Spinal cord (tissue), 10 donors: ENCODE data around the gene UBE2D2. TPM values are rescaled to one million over a fixed set of nuclear protein-coding genes. Genes with fewer than 3 reads are reported as not detected.
A peak's percentile ranks its signal among the peaks of the same experiment; 100 is the strongest.
"Not testable (repeated sequence)": the region's sequence is repeated elsewhere in the genome, so short reads cannot be mapped to it uniquely, and the experiment has no call there.

Experiments used
- DNase-seq, 6 donors: peaks; one replicate each; pipeline versions ENCODE4 v3.0.0 to v3.0.0-alpha.2; 2013 to 2015; ENCODE audit warnings: low spot score in 6 of 6, low read depth in 4 of 6
- H3K27ac ChIP-seq: one replicate; pipeline ENCODE4 v1.5.1; 2013; ENCODE audit warnings: low read depth, low read length, control low read depth
- H3K27me3 ChIP-seq: one replicate; pipeline ENCODE4 v1.6.1; 2013; ENCODE audit warnings: low read length; ENCODE audit not compliant: control insufficient read depth, insufficient read depth
- H3K36me3 ChIP-seq: one replicate; pipeline ENCODE4 v1.6.1; 2013; ENCODE audit warnings: low read length; ENCODE audit not compliant: control insufficient read depth, insufficient read depth
- H3K4me1 ChIP-seq: one replicate; pipeline ENCODE4 v1.6.1; 2013; ENCODE audit warnings: low read length; ENCODE audit not compliant: control insufficient read depth, insufficient read depth
- H3K4me3 ChIP-seq: one replicate; pipeline ENCODE4 v1.5.1; 2013; ENCODE audit warnings: low read depth, low read length, control low read depth
- H3K9me3 ChIP-seq: one replicate; pipeline ENCODE4 v1.6.1; 2013; ENCODE audit warnings: low read length; ENCODE audit not compliant: control insufficient read depth, insufficient read depth
- WGBS: methylation state at CpG from one replicate; pipeline ENCODE4 v1.1.5; 2013; ENCODE audit warnings: missing lambda C conversion rate; ENCODE audit not compliant: insufficient coverage; 5-methylcytosine and 5-hydroxymethylcytosine counted together
- polyA plus RNA-seq, 2 donors: library from polyadenylated mRNA; unstranded; fragments of 120-200 nt; gene quantifications; one replicate each; pipeline ENCODE4 v1.2.1, GENCODE V29; 2013; ENCODE audit not compliant: insufficient read length in 2 of 2
- total RNA-seq, 2 donors: library from RNA; depleted of rRNA in 1 of 2; stranded (reverse); fragments of 120-200 nt in 1 of 2; fragments of >200 nt in 1 of 2; gene quantifications; one replicate each; pipeline versions ENCODE4 v1.2.3 to v1.2.4, GENCODE V29; 2013 to 2014
- donor health status: healthy.

The UBE2D2 gene
- total and polyA plus RNA-seq, 4 donors, result 108 to 185 (median 140) TPM

- H3K4me3 ChIP-seq, result no peak overlapping the region
- no CpG with 5 or more reads among the region's 2 CpGs for WGBS
These were observed 36.1 kb upstream of the UBE2D2 start for GRCh38 chr5:139524940-139525585.

DNA sequence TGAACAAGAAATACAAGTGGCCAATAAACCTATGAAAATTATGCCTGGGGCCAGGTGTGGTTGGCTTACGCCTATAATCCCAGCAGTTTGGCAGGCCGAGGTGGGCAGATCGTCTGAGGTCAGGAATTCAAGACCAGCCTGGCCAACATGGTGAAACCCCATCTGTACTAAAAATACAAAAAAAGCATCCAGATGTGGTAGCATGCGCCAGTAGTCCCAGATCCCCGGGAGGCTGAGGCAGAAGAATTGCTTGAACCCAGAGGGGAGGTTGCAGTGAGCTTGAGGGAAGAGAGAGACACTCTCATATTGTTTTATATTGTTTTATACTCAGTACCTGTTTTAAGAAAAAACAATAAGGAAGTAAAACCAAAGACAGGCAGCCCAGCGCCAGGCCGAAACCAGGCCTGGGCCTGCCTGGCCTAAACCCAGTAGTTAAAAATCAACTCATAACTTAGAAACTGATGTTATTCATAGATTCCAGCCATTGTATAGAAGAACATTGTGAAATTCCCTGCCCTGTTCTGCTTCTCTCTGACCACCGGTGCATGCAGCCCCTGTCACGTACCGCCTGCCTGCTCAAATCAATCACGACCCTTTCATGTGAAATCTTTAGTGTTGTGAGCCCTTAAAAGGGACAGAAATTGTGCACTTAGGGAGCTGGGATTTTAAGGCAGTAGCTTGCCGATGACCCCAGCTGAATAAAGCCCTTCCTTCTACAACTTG is 35.4 kb upstream of the UBE2D2 start:
- 84% methylated on average over 3 of the region's 12 CpGs for WGBS
- H3K27me3 ChIP-seq, H3K9me3 ChIP-seq, H3K27ac ChIP-seq, H3K36me3 ChIP-seq, DNase-seq, H3K4me1 ChIP-seq, H3K4me3 ChIP-seq: not testable (repeated sequence)

More at GRCh38 chr5:139524940-139525585, 36.1 kb upstream of the UBE2D2 start:
- no peaks in the 10 kb centered on the region for H3K27me3 ChIP-seq
- H3K36me3 ChIP-seq, result no peaks in the 10 kb centered on the region
- no peaks in the 10 kb centered on the region for H3K9me3 ChIP-seq
- H3K27ac ChIP-seq, result no peak overlapping the region
- DNase-seq, result no peak
- peaks cover 9% of the 10 kb centered on the region for H3K4me1 ChIP-seq

GRCh38 chr5:139526309-139527089 is 34.6 kb upstream of the UBE2D2 start:
- not testable (repeated sequence) for H3K4me3 ChIP-seq, H3K9me3 ChIP-seq, H3K4me1 ChIP-seq, H3K36me3 ChIP-seq, H3K27me3 ChIP-seq, DNase-seq, H3K27ac ChIP-seq
- WGBS, result 56% methylated on average over 14 of the region's 22 CpGs

GRCh38 chr5:139527090-139527470 is 34.1 kb upstream of the UBE2D2 start:
- not testable (repeated sequence) for H3K4me1 ChIP-seq, DNase-seq, H3K4me3 ChIP-seq, H3K27me3 ChIP-seq, H3K27ac ChIP-seq, H3K36me3 ChIP-seq, H3K9me3 ChIP-seq
- 100% methylated on average over 1 of the region's 2 CpGs for WGBS

GRCh38 chr5:139527896-139528467 is 33.2 kb upstream of the UBE2D2 start:
- not testable (repeated sequence) for H3K4me3 ChIP-seq, H3K36me3 ChIP-seq, H3K27me3 ChIP-seq, H3K9me3 ChIP-seq, H3K4me1 ChIP-seq, H3K27ac ChIP-seq
- DNase-seq, result peak in 2 of 6 donors; percentile 28 to 31
- WGBS, result 31% methylated on average over 2 of the region's 7 CpGs

GRCh38 chr5:139528695-139529094 is 32.4 kb upstream of the UBE2D2 start:
- H3K36me3 ChIP-seq, H3K27ac ChIP-seq, H3K9me3 ChIP-seq, H3K27me3 ChIP-seq, H3K4me1 ChIP-seq, DNase-seq, H3K4me3 ChIP-seq: not testable (repeated sequence)
- 98% methylated on average over 5 of the region's 8 CpGs for WGBS

GRCh38 chr5:139530079-139530478 is 31.1 kb upstream of the UBE2D2 start:
- H3K9me3 ChIP-seq, H3K27ac ChIP-seq, H3K27me3 ChIP-seq, H3K36me3 ChIP-seq, H3K4me1 ChIP-seq, H3K4me3 ChIP-seq, DNase-seq: not testable (repeated sequence)
- WGBS, result no CpG with 5 or more reads among the region's 2 CpGs

DNA sequence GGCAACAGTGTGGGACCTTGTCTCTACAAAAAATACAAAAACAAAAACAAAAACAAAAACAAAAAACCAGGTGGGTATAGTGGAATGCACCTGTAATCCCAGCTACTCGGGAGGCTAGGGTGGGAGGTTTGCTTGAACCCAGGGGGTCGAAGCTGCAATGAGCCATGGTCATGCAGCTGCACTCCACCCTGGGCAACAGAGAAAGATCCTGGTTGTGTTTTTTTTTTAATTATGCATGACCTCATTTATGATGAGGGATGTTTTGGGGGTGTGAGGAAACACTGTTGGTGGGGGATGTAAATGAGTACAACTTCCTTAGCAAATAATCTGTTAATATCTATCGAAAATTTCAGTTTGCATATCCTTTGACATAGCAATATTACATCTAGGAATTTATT is 29.4 kb upstream of the UBE2D2 start:
- 92% methylated on average over 2 of the region's 3 CpGs for whole genome bisulfite sequencing
- peaks cover 4% of the 10 kb centered on the region for H3K4me1 ChIP-seq
- no peaks in the 10 kb centered on the region for H3K36me3 ChIP-seq
- DNase-seq, result no peak
- H3K9me3 ChIP-seq, result no peaks in the 10 kb centered on the region
- H3K27ac ChIP-seq, result no peak overlapping the region
- H3K27me3 ChIP-seq, result no peaks in the 10 kb centered on the region
- H3K4me3 ChIP-seq, result no peak overlapping the region

GRCh38 chr5:139543423-139543991 is 17.6 kb upstream of the UBE2D2 start:
- peak overlapping the region; percentile 4 for H3K4me3 ChIP-seq
- 6% methylated on average over 22 of the region's 24 CpGs for WGBS
- H3K4me1 ChIP-seq, result peaks cover 4% of the 10 kb centered on the region
- no peak overlapping the region for H3K27ac ChIP-seq
- DNase-seq, result peak in 2 of 6 donors; percentile 58 to 75
- H3K36me3 ChIP-seq, result no peaks in the 10 kb centered on the region
- no peaks in the 10 kb centered on the region for H3K27me3 ChIP-seq
- no peaks in the 10 kb centered on the region for H3K9me3 ChIP-seq
